SK-N-SH (cell line): Measurements from ENCODE around the gene RPS6KA1. TPM values are rescaled to one million over a fixed set of nuclear protein-coding genes. Genes with fewer than 3 reads are reported as not detected.

Experiments
- CTCF ChIA-PET: fragments of 300-600, 350-600 bp; formaldehyde crosslinking; extraction: SDS; loops from one replicate; lab custom pipeline; 2021; lab: Yijun Ruan, JAX
- POLR2A ChIA-PET: fragments of 350-600 bp; sonication (Branson Sonifier 250); formaldehyde crosslinking; extraction: SDS; loops from one replicate; lab custom pipeline; 2020; ENCODE audit warnings: antibody characterized with exemption, inconsistent platforms; lab: Yijun Ruan, JAX
- DNase-seq: peaks from one replicate; pipeline ENCODE4 v3.0.0; 2012
- H2AFZ ChIP-seq: fragments of 200-600 bp; sonication (generic); 2 replicates; pipeline ENCODE4 v1.8.1; 2016; ENCODE audit warnings: antibody characterized with exemption, mild to moderate bottlenecking, low read depth
- H3F3A ChIP-seq: fragments of 200-600 bp; sonication (generic); replicated peaks from 2 replicates; pipeline ENCODE3; 2016; ENCODE audit warnings: antibody characterized with exemption, mild to moderate bottlenecking; ENCODE audit not compliant: insufficient read depth
- H3K27ac ChIP-seq, 2 experiments: fragments of 200-500 bp in 1 of 2; fragments of 200-600 bp in 1 of 2; sonication (Bioruptor generic) in 1 of 2; sonication (generic), shearing (Covaris generic) in 1 of 2; 2 replicates each; pipeline versions ENCODE4 v1.5.1 to v1.6.1; 2014 to 2016; ENCODE audit warnings: low read depth in 2 of 2, inconsistent platforms in 1 of 2, low read length in 1 of 2, mild to moderate bottlenecking in 1 of 2, mixed read lengths in 1 of 2
- H3K27me3 ChIP-seq: fragments of 200-600 bp; sonication (generic), shearing (Covaris generic); 2 replicates; pipeline ENCODE4 v1.6.1; 2016; ENCODE audit warnings: mixed run types; ENCODE audit not compliant: insufficient read depth
- H3K36me3 ChIP-seq, 2 experiments: fragments of 200-500 bp in 1 of 2; fragments of 200-600 bp in 1 of 2; sonication (Bioruptor generic) in 1 of 2; sonication (generic) in 1 of 2; replicated peaks in 1 of 2; 2 replicates each; pipeline versions ENCODE3 to v1.5.1; 2014 to 2016; ENCODE audit warnings: low read length in 1 of 2, mild to moderate bottlenecking in 1 of 2; ENCODE audit not compliant: insufficient read depth in 2 of 2, control insufficient read depth in 1 of 2
- H3K4me1 ChIP-seq, 2 experiments: fragments of 200-500 bp in 1 of 2; fragments of 200-600 bp in 1 of 2; sonication (Bioruptor generic) in 1 of 2; sonication (generic), shearing (Covaris generic) in 1 of 2; 2 replicates each; pipeline versions ENCODE4 v1.5.1 to v1.6.1; 2014 to 2016; ENCODE audit warnings: low read depth in 1 of 2, low read length in 1 of 2, mixed run types in 1 of 2; ENCODE audit not compliant: insufficient read depth in 2 of 2, control insufficient read depth in 1 of 2
- H3K4me2 ChIP-seq: fragments of 200-600 bp; sonication (generic), shearing (Covaris generic); 2 replicates; pipeline ENCODE4 v1.6.1; 2017; ENCODE audit warnings: mixed run types
- H3K4me3 ChIP-seq, 2 experiments: fragments of 200-500 bp in 1 of 2; fragments of 200-600 bp in 1 of 2; sonication (Bioruptor generic) in 1 of 2; sonication (generic), shearing (Covaris generic) in 1 of 2; 2 replicates each; pipeline versions ENCODE4 v1.5.1 to v1.8.1; 2014 to 2016; ENCODE audit warnings: low read depth in 2 of 2, inconsistent platforms in 1 of 2, low read length in 1 of 2, mild to moderate bottlenecking in 1 of 2, mixed read lengths in 1 of 2, moderate library complexity in 1 of 2
- H3K79me2 ChIP-seq: fragments of 200-600 bp; sonication (generic); 2 replicates; pipeline ENCODE4 v1.8.1; 2017; ENCODE audit warnings: mild to moderate bottlenecking; ENCODE audit not compliant: insufficient read depth
- H3K9ac ChIP-seq: fragments of 200-600 bp; sonication (generic); 2 replicates; pipeline ENCODE4 v1.6.1; 2017; ENCODE audit warnings: mixed run types
- H3K9me2 ChIP-seq: fragments of 200-600 bp; sonication (generic); 2 replicates; pipeline ENCODE4 v1.6.1; 2017; ENCODE audit warnings: mixed run types
- H3K9me3 ChIP-seq: fragments of 200-600 bp; sonication (generic); 2 replicates; pipeline ENCODE4 v1.6.1; 2017; ENCODE audit warnings: mixed run types, mild to moderate bottlenecking, moderate library complexity
- H4K20me1 ChIP-seq: fragments of 200-600 bp; sonication (generic); 2 replicates; pipeline ENCODE4 v1.6.1; 2017; ENCODE audit warnings: mild to moderate bottlenecking, mixed run types; ENCODE audit not compliant: insufficient read depth
- FOSL2 ChIP-seq: IDR thresholded peaks from 2 replicates; pipeline ENCODE4 v1.4.0; 2012; ENCODE audit warnings: low read depth, mild to moderate bottlenecking, moderate library complexity, borderline replicate concordance
- IRF3 ChIP-seq: fragments of 150-350 bp; IDR thresholded peaks from 2 replicates; pipeline ENCODE4 v1.6.1; 2016; ENCODE audit warnings: mild to moderate bottlenecking, low read depth, low read length
- JUND ChIP-seq: IDR thresholded peaks from 2 replicates; pipeline ENCODE4 v1.4.0; 2012
- RAD21 ChIP-seq: IDR thresholded peaks from 2 replicates; pipeline ENCODE4 v1.6.1; 2012; ENCODE audit warnings: mild to moderate bottlenecking, low read length
- RCOR1 ChIP-seq: fragments of 150-350 bp; IDR thresholded peaks from 2 replicates; pipeline ENCODE4 v1.6.1; 2017; ENCODE audit warnings: antibody characterized with exemption, low read length
- REST ChIP-seq: IDR thresholded peaks from 2 replicates; pipeline ENCODE4 v1.6.1; 2012; ENCODE audit warnings: mild to moderate bottlenecking, low read depth, low read length, moderate library complexity
- RFX5 ChIP-seq: IDR thresholded peaks from 2 replicates; pipeline ENCODE4 v1.6.1; 2012; ENCODE audit warnings: mild to moderate bottlenecking, improper control_type of control experiment, low read length
- RXRA ChIP-seq: IDR thresholded peaks from 2 replicates; pipeline ENCODE4 v1.4.0; 2012; ENCODE audit warnings: low read depth, mild to moderate bottlenecking, borderline replicate concordance
- SIN3A ChIP-seq: IDR thresholded peaks from 2 replicates; pipeline ENCODE4 v1.6.1; 2012; ENCODE audit warnings: low read depth, mild to moderate bottlenecking, low read length, moderate library complexity, borderline replicate concordance
- TAF1 ChIP-seq: IDR thresholded peaks from 2 replicates; pipeline ENCODE4 v1.6.1; 2012; ENCODE audit warnings: low read depth, mild to moderate bottlenecking, low read length, moderate library complexity, borderline replicate concordance
- ZBTB33 ChIP-seq: IDR thresholded peaks from 2 replicates; pipeline ENCODE4 v1.4.0; 2012; ENCODE audit warnings: low read depth, borderline replicate concordance
- WGBS: methylation state at CpG from one replicate; pipeline ENCODE4 v1.1.6; 2017; ENCODE audit warnings: low lambda C conversion rate; 5-methylcytosine and 5-hydroxymethylcytosine counted together
- polyA plus RNA-seq, 3 experiments: library from polyadenylated mRNA; depleted of rRNA; stranded (reverse); fragments of >200 nt; gene quantifications; 2 replicates each; pipeline ENCODE4 v1.2.3, GENCODE V29; 2012

Gene RPS6KA1
- polyA plus RNA-seq, 1 of the 3 experiments (the other 2 are of a cell fraction) = 9.7 TPM

- 76% methylated on average over 6 of the region's 6 CpGs for WGBS
- H4K20me1 ChIP-seq = no peaks in the 10 kb centered on the region
- DNase-seq = no peak
- ChIA-PET CTCF (interaction anchor here (0.9 to 1.6 kb wide), 3 partner anchors 12 to 82 kb away, joined by 3 to 7 read pairs (median 6); no protein-coding TSS in a partner anchor), POLR2A (no interaction called here)
- H3K36me3 ChIP-seq = no peaks in the 10 kb centered on the region
- no peaks in the 10 kb centered on the region for H3F3A ChIP-seq
- no peaks in the 10 kb centered on the region for H3K27me3 ChIP-seq
- TF ChIP-seq FOSL2 (no peak), RAD21 (no peak), RFX5 (no peak), SIN3A (no peak), IRF3 (no peak), ZBTB33 (no peak), RXRA (no peak), TAF1 (no peak), REST (no peak), RCOR1 (no peak), JUND (no peak)
- no peaks in the 10 kb centered on the region for H3K9me3 ChIP-seq
- H3K4me3 ChIP-seq = no peak overlapping the region
- H3K9me2 ChIP-seq = no peaks in the 10 kb centered on the region
- peak overlapping the region; percentile 17; the same call in 1 of the 2 replicates for H2AFZ ChIP-seq
- H3K27ac ChIP-seq = no peak overlapping the region
- no peak overlapping the region for H3K4me2 ChIP-seq
- no peak overlapping the region for H3K9ac ChIP-seq
- H3K4me1 ChIP-seq = no peaks in the 10 kb centered on the region
- H3K79me2 ChIP-seq = no peaks in the 10 kb centered on the region
Measured at GRCh38 chr1:26582836-26583460, 53.4 kb downstream of the RPS6KA1 start.
